SIG-M5 (cell line): ENCODE measurements around the gene B4GALT3.

Experiments used
- DNase-seq: peaks from one replicate; lab custom pipeline; 2025; lab: John Stamatoyannopoulos, UW

The B4GALT3 gene

DNA sequence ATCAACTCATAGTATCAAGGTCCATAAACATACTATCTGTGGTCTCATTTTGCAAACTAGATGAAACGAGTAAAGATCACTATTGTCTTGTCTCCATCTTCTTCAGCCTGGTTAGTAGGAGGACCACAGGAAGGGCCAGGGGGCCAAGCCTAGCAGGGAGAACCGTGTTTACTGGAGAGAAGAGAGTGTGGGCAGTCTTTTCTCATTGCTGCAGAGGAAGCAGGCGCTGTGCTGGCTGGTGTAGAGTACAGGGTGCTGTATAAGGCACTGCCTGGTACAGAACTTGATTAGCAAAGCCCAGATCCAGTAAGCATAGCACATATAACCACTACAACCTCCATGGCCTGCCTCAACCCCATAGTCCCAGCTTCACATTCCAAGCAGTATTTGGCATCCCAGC, 10.0 kb upstream of the B4GALT3 start:
- no peak for DNase-seq

GRCh38 chr1:161185732-161186311, 8.5 kb upstream of the B4GALT3 start:
- peak; percentile 100 for DNase-seq

GRCh38 chr1:161185282-161185682, 8.0 kb upstream of the B4GALT3 start:
- DNase-seq, result peak; percentile 95

GRCh38 chr1:161182214-161182613, 4.9 kb upstream of the B4GALT3 start:
- peak; percentile 63 for DNase-seq

DNA sequence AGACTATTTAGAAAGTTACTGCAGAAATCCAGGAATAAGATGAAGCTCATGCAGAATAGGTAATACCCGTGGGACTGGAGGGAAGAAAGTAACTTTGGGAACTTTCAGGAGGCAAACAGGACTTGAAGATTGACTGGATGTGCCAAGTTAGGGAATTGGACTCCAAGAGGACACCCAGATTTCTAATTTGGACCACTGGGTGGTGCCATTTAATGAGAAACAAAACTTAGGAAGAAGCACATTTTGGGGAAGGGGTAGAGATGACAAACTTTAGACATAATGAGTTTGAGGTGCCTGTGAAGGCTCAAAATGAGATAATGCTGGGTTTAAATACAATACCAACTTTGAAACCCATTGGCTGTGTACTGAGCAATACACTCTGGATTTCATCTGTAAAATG, 3.3 kb upstream of the B4GALT3 start:
- no peak for DNase-seq

DNA sequence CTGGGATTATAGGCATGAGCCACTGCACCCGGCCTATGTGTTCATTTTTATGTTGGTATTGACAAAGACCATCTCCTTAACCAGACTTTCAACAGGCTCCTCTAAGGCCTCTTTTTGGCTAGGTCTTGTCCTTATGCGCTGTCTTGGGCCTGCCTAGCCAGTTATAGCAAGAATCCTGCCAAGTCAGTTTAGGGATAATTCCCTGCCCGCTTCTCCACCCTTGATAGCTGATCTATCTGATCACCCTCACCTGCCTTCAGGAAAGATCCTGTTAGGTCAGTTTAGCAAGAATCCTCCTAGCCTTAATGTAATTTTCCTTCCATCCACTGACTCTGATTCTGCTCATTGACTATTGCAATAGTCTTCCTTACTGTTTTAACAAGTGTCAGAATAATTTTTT, 2.4 kb upstream of the B4GALT3 start:
- DNase-seq, result no peak

DNA sequence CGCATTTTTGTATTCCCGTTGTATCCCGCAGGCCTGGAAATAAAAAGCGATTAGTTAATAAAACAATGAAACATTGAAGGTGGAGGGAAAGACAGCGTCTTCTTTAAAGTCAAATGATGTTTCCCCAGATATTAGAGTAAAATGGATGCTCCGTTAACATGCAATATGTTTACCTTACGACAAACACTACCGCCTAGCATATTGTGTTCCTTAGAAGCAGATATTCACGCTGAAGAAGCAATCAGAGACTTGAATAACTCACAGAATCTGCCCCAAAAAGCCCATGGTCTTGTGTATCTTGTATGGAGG, 583 bp upstream of the B4GALT3 start:
- no peak for DNase-seq

- no peak for DNase-seq
Observed at GRCh38 chr1:161176468-161177111, 717 bp downstream of the B4GALT3 start.

- DNase-seq, result no peak
Observed at GRCh38 chr1:161175771-161176453, 1.4 kb downstream of the B4GALT3 start.

DNA sequence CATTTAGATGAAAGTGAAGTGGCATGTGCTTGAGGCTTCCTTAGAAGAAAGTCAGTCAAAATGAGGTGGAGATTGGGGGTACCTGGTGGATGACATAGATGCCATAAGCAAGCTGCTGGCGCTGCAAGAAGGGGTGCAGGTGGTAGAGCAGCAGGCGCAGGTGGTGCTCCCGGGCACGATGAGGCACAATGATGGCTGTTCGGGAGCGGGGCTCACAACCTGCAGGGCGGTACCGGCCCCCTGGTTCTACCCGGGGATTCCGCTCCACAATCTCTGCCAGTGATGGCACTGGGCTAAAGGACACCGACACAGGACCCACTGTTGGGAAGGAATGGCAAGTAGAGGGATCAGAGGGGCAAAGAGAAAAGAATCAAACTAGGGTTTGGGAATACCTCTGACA, 2.4 kb downstream of the B4GALT3 start:
- no peak for DNase-seq

- DNase-seq, result no peak
Observed at GRCh38 chr1:161173711-161174110, 3.6 kb downstream of the B4GALT3 start.

GRCh38 chr1:161172776-161173376, 4.4 kb downstream of the B4GALT3 start:
- DNase-seq, result no peak

DNA sequence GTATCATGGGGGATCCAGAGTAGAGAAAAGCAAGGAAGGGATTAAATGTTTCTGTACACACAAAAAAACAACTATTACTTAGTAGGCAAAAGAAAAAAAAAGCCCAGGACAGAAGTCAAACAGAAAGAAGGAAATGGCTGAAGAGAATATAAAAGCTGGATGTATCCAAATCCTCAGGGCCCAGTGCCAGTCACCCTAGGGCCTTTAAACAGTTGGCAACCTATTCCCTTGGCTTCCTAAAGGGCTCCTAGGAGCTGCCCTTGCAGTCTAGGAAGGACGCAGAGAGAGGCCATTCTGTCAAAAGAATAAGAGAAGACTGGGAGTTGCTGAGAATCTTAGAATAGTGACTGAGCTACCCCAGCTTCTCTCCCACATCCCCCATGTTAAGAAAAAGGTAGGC, 5.0 kb downstream of the B4GALT3 start:
- DNase-seq, result no peak

GRCh38 chr1:161171696-161172095, 5.6 kb downstream of the B4GALT3 start:
- DNase-seq, result no peak

GRCh38 chr1:161171191-161171590, 6.1 kb downstream of the B4GALT3 start:
- DNase-seq, result no peak

DNA sequence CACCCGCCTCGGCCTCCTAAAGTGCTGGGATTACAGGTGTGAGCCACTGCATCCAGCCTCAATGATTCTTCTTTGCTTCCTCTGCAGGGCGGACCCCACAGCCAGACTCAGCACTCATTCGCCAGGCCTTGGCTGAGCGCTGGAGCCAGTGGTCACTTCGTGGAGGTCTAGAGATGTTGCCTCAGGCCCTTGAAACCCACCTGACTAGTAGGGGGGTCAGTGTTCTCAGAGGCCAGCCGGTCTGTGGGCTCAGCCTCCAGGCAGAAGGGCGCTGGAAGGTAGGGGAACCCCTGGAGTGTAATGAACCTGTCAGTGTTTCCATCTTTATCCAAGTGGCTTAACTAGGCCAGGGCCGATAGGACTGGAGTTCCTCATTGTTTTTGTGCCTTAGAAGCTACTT, 8.4 kb downstream of the B4GALT3 start:
- no peak for DNase-seq

GRCh38 chr1:161166669-161167548, 10.4 kb downstream of the B4GALT3 start:
- DNase-seq, result no peak

DNA sequence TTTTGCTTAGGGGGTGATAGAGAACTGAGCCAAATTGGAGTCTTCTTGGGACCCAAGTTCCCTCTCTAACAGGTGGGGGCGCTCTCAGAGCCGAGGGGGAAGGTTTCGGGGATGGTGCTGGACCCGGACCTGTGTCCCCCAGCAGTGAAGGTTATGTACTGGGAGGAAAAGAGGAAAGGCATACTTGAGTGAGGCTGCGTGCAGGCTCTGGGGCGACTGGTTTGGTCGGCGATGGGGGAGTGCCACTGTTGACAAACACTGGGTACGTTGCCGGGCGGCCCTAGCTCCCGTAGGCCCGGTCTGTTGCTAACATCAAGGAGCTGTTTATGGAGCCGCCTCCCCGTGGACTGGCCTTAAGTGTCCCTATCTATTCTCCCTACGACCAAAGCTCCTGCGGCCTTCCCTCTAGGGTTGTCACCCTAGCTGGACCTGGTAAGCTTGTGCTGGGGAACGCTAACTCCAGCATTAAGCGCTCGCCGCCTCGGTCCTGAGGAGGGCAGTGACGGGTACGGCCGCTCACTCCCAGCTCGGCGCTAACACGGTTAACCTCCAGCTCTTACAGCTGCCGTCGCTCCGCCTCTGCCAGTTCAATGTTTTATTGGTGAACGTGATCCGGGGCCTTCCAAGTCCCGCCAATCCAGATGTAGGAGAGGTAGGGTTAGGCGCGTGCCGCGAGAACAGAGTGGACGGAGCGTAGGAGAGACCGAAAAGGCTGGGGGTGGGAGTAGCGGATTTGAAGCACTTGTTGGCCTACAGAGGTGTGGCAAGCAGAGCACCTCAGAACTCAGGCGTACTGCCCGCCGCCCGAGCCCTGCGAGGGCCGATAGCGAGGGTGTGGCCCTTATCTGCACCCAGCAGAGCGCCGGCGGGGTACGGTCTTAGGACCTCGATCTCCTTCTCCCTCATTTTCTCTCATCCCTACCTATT, 11.3 kb downstream of the B4GALT3 start, which contains the start of gene PPOX:
TSS of gene PPOX (plus strand) at position 685 of the 927 bp plus-strand sequence. CDS start 422 bp downstream, outside the sequence.
- DNase-seq, result peak; percentile 97

DNA sequence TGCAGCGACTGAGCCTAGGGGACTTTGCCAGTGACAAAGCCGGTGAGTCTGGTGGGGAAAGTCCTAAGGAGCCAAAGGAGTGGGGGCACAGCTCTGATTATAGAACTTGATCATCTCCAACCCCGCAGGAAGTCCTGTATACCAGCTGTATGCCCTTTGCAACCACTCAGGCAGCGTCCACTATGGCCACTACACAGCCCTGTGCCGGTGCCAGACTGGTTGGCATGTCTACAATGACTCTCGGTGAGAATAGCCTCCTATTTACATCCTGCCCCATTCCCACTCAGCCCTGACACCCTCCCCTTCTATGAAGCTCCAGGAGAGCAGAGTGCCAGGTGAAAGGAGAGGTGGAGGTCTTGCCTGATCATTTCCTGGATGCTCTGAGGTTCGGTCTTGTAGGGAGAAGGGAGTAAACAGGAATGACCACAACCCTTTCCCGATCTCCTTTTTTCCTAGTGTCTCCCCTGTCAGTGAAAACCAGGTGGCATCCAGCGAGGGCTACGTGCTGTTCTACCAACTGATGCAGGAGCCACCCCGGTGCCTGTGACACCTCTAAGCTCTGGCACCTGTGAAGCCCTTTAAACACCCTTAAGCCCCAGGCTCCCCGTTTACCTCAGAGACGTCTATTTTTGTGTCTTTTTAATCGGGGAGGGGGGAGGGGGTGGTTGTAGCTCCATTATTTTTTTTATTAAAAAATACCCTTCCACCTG, 12.3 kb downstream of the B4GALT3 start:
- DNase-seq, result no peak

- no peak for DNase-seq
Observed at GRCh38 chr1:161163793-161164192, 13.5 kb downstream of the B4GALT3 start.
